HG03060 (cell line): ENCODE measurements around the gene GRID2.

Experiments used
- ATAC-seq: cut with Tn5 transposase; IDR thresholded peaks from one replicate; pipeline ENCODE4 v1.9.1; 2021; ENCODE audit warnings: low read depth, moderate number of reproducible peaks; ENCODE audit not compliant: unreplicated experiment

The GRID2 gene

DNA sequence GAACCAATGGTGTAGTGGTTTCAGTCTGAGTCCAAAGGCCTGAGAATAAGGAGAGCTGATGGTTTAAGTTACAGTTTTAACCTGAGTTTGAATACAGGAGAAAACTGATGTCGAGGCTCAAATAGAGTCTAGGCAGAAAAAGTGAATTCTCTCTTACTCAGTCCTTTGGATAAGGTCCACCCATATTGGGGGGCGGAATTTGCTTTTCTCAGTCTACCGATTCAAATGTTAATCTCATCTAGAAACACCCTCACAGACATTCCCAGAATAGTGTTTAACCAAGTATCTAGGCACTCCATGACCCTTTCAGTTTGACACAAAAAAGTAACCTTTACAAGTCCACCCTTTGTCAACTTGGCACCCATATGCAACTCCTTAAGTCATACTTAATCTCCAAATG, 216.0 kb downstream of the GRID2 start:
- ATAC-seq: no peak

DNA sequence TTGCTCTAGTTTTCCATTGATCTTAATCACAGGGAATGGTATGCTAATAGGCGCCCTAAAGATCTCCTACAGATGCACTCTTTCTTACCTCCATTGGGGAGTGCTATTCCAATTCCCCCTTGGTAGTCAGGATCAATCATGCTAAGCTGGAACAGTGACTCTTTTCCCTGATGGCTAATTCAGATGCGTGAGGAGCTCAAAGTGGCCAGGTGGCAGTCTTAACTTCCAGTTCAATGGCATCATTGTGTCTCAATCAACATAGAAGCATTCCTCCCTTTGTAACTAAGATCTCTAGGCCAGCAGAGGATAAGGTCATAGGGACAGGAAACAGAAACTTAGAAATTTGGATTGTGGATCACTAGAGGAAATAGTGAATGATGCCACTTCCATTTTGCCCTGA, 216.8 kb downstream of the GRID2 start:
- ATAC-seq: no peak

- ATAC-seq: no peak
These were observed 218.2 kb downstream of the GRID2 start for GRCh38 chr4:92521941-92522340.

- no peak for ATAC-seq
These were observed 218.6 kb downstream of the GRID2 start for GRCh38 chr4:92522356-92522755.

DNA sequence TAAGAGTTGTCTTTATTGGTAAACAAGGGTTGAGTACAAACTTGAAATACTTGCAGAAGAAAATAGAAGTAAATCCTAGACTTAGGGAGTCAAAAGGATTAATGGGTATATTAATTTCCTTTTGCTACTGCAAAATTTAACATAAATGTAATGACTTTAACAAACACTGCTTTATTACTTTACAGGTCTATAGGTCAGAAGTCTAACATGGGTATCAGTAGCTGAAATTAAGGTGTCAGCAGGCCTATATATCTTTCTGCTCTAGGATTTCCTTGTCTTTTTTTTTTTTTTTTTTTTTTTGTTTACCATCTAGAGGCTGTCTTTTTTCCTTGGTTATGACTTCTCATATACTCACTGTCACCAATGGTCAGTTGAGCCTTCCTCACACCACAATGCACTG, 220.4 kb downstream of the GRID2 start:
- no peak for ATAC-seq

GRCh38 chr4:92528541-92528940, 224.8 kb downstream of the GRID2 start:
- ATAC-seq: no peak

GRCh38 chr4:92529510-92529909, 225.7 kb downstream of the GRID2 start:
- no peak for ATAC-seq

DNA sequence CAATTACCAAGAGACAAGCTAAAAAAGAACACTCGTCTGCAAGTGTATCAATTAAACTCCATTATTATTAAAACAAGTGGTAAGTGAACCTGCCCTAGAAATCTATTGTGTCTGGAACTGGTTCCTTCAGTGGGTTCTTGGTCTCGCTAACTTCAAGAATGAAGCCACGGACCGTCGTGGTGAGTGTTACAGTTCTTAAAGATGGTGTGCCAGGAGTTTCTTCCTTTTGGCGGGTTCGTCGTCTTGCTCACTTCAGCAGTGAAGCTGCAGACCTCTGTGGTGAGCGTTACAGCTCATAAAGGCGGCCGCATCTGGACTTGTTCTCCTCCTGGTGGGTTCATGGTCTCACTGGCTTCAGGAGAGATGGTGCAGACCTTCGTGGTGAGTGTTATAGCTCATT, 231.8 kb downstream of the GRID2 start:
- no peak for ATAC-seq

DNA sequence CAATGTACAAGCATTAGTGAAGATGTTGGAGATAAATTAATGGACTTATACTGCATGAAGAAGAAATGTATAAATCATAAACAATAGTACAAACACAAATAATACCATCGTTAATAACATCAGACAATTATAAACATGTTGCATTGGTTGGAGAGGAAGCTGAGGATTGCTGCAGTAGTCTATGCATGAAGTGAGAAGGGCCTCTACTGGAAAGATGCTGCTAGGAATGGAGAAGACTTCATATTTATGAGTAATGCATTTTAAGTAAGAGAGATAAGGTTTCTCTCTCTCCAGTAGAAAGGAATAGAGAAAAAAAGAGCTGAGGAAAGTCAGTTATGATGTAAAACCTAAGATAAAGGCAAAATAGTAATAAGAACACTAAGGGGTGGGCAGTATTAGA, 247.8 kb downstream of the GRID2 start:
- no peak for ATAC-seq

GRCh38 chr4:92566269-92566668, 262.5 kb downstream of the GRID2 start:
- ATAC-seq: no peak

GRCh38 chr4:92580816-92581215, 277.1 kb downstream of the GRID2 start:
- no peak for ATAC-seq

GRCh38 chr4:92599044-92599443, 295.3 kb downstream of the GRID2 start:
- ATAC-seq: no peak

DNA sequence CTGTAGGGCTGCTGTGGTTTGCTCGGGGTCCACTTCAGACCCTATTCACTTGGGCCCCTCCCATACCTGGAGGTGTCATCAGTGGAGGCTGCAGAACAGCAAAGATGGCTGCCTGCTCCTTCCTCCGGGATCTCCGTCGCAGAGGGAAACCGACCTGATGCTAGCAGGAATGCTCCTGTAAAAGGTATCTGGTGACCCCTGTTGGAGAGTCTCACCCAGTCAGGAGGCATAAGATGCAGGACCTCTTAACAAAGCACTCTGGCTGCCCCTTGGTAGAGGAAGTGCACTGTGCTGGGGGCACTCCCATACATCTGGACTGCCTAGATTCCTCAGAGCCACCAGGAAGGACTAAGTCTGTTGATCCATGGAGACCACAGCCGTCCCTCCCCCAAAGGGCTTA, 296.9 kb downstream of the GRID2 start:
- ATAC-seq: no peak

DNA sequence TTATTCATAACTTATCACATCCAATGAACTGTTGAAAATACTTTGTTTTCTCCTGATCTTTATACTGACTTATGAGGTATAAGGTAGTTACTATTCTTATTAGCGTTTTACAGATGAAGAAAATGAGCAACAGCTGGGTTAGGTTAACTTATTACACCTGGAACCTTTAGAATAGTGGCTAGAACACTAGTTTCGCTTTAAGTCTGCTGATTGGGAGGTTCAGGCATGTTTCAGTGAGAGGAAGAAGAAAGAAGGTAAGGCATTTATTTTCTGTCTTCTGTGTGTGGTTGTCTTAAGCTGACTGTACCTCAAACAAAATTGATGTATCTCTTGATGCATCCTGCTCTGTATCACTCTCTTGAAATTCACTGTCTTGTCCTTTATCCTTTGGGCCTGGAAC, 302.5 kb downstream of the GRID2 start:
- no peak for ATAC-seq

DNA sequence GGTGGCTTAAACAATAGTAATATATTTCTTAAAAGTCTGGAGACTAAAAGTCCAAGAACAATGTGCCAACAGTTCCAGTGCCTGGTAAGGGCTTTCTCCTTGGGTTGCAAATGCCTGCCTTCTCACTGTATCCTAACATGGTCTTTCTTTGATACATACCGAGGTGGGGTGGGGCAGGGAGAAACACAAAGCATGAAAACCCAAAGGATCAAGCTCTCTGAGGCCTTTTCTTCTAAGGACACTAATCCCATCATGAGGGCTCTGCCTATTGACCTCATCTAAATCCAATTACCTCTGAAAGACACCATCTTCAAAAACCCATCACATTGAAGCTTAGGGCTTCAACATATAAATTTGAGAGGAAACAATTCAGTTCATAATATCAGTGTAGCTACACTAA, 311.3 kb downstream of the GRID2 start:
- ATAC-seq: no peak

DNA sequence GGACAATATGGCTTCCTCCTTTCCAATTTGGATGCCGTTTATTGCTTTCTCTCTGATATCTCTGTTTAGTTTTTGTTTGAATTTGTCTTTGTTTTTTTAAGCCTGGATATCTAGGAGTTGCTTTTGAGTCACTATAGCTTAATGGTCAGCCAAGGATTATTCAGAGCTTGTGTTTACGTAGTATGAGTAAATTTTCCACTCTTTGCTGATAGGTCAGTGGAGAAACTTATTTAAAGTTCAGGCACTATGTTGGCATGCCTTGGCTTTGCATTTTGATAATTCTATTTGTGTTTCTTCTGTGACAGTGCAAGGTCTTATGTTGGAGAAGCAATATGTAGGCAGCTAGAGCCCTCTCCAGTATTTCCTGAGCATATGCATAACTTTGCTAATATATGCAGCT, 315.2 kb downstream of the GRID2 start:
- no peak for ATAC-seq

GRCh38 chr4:92629302-92629701, 325.5 kb downstream of the GRID2 start:
- ATAC-seq: no peak

DNA sequence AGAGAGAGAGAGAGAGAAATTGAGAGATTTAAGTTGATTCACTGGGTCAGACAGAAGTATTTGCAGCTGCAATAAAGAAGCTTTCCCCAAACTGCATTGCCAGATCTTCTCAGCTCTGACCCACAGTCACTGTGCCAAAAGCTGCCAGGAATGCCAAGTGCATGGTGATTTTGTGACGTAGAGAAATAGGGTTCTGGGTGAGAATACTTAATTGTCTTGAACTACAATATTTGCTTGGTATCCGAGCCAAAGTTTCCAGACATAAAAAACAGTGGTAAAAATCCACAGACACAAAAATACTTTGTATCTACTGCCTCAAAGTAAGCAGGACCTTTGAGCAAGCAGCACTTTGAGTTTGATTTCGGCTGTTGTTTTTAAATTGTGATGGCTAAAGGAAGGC, 331.1 kb downstream of the GRID2 start:
- ATAC-seq: no peak

DNA sequence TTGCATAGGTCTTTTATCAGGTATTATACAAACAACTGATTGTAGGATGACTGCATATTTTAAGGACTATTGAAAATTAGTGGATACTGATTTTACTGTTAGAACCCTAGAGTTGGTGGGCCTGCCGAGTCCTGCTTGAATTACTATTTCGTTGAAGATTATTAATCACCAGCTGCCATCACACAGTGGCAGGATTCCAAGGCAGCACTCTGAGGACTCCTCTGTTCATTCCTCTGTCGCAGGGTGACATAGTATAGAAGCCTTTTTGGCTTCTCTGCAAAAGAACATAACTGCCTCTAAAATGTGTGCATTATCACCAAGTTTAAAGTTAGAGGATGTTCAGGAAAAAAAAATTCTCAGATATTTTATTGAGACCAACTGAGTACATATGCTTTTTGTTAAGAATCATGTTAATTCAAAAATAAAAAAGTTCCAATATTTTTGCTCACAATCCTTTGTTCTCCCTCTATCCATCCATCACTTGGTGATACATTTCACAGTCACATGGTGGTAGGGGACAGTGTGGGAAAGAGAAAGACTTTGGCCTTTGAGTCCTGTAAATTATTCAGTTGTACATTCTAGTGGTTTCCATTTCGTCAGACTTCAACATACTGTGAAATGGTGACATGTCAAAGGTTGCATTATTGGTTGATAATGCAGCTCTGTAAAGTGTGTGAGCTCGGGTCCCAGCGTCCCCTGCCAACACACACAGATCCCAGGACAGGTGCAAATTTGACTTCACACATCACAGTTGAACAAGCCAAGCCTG, 332.5 kb downstream of the GRID2 start:
- no peak for ATAC-seq

DNA sequence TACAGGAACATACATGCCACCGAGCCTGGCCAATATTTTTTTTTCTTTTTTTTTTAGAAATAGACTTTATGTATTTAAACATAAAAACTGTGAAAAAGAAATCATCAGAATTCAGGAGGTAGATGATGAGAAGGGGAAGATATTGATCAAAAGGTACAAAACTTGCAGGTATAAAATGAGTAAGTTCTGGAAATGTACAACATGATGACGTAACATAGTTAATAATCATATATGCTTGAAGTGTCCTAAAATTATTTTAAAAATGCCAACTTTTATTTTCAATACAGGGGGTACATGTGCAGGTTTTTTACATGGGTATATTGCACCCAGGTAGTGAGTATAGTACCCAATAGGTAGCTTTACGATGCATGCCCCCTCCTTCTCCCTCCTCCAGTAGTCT, 337.6 kb downstream of the GRID2 start:
- ATAC-seq: no peak

DNA sequence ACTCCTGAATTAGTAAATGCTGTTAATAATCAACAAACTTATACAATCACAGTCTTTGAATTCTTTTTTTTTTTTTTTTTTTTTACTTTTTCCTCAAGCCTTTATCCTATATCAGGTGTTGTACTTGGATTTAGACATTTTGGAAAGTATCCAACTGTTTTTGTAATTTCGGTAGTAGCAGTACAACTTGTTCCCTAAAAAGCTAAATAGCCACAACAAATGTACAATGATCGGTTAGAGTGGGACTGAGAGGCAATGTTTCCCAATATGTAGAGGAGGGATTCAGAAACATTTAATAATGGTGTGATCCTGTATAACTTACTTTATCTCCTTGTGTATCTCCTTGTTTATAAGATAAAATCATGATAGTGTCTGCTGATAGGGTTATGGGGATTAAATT, 343.1 kb downstream of the GRID2 start:
- no peak for ATAC-seq

GRCh38 chr4:92651536-92651935, 347.8 kb downstream of the GRID2 start:
- ATAC-seq: no peak

GRCh38 chr4:92654084-92654483, 350.3 kb downstream of the GRID2 start:
- no peak for ATAC-seq
